ENCODE measurements around the gene MILR1. TPM values are rescaled to one million over a fixed set of nuclear protein-coding genes. Genes with fewer than 3 reads are reported as not detected.

The MILR1 gene
- total RNA-seq, 4 donors from 2014 or later: 0.79 to 8.1 (median 1.8) TPM

GRCh38 chr17:64439956-64440355 is 9.0 kb upstream of the MILR1 start:
- no peak for DNase-seq
- H3K27me3 ChIP-seq: no peaks in the 10 kb centered on the region
- no peaks in the 10 kb centered on the region for H3K36me3 ChIP-seq
- H3K4me1 ChIP-seq: peaks cover 0 to 23% (median 7%) of the 10 kb centered on the region in 3 donors
- no peak for TF ChIP-seq CTCF (IDR thresholded peaks at IDR 0.05)
- no peak for TF ChIP-seq POLR2A (IDR thresholded peaks at IDR 0.05)
- WGBS, 2 donors: 83 to 85% methylated on average over 2 of the region's 2 CpGs
- no peak overlapping the region for H3K4me3 ChIP-seq
- H3K27ac ChIP-seq: no peak overlapping the region
- H3K9me3 ChIP-seq: peaks cover 0 to 22% (median 17%) of the 10 kb centered on the region in 3 donors
- intact Hi-C loops (cut with DNase I): no loop called here

GRCh38 chr17:64441772-64442540 is 7.0 kb upstream of the MILR1 start:
- 29 to 37% methylated on average over 10 of the region's 10 CpGs for WGBS, 2 donors
- H3K36me3 ChIP-seq: no peaks in the 10 kb centered on the region
- peak overlapping the region; percentile 16 to 74 (median 41) for H3K27ac ChIP-seq
- TF ChIP-seq CTCF (IDR thresholded peaks at IDR 0.05): no peak
- TF ChIP-seq POLR2A (IDR thresholded peaks at IDR 0.05): no peak
- DNase-seq: no peak
- H3K27me3 ChIP-seq: no peaks in the 10 kb centered on the region
- intact Hi-C loops (cut with DNase I): no loop called here
- H3K9me3 ChIP-seq: peaks cover 0 to 22% (median 17%) of the 10 kb centered on the region in 3 donors
- peaks cover 0 to 23% (median 7%) of the 10 kb centered on the region in 3 donors for H3K4me1 ChIP-seq
- H3K4me3 ChIP-seq: peak overlapping the region in 1 of 4 donors; percentile 34

GRCh38 chr17:64442541-64442971 is 6.4 kb upstream of the MILR1 start:
- no peaks in the 10 kb centered on the region for H3K36me3 ChIP-seq
- H3K4me1 ChIP-seq: peaks cover 0 to 23% (median 7%) of the 10 kb centered on the region in 3 donors
- 60 to 73% methylated on average over 3 of the region's 3 CpGs for WGBS, 2 donors
- H3K27ac ChIP-seq: peak overlapping the region; percentile 16 to 74 (median 41)
- peaks cover 0 to 17% (median 16%) of the 10 kb centered on the region in 3 donors for H3K9me3 ChIP-seq
- TF ChIP-seq CTCF (IDR thresholded peaks at IDR 0.05) (no peak), POLR2A (IDR thresholded peaks at IDR 0.05) (no peak)
- no peaks in the 10 kb centered on the region for H3K27me3 ChIP-seq
- intact Hi-C loops (cut with DNase I): no loop called here
- DNase-seq: no peak
- H3K4me3 ChIP-seq: peak overlapping the region in 1 of 4 donors; percentile 34

- Histone ChIP-seq H3K4me3 (no peak overlapping the region), H3K27me3 (no peaks in the 10 kb centered on the region), H3K4me1 (peaks cover 2 to 28% (median 8%) of the 10 kb centered on the region in 3 donors), H3K9me3 (peaks cover 0 to 11% (median 9%) of the 10 kb centered on the region in 3 donors), H3K27ac (peak overlapping the region in 2 of 4 donors; percentile 57 to 74), H3K36me3 (no peaks in the 10 kb centered on the region)
- intact Hi-C loops (cut with DNase I): no loop called here
- no peak for DNase-seq
- 61 to 90% methylated on average over 5 of the region's 6 CpGs for WGBS, 2 donors
- TF ChIP-seq CTCF (IDR thresholded peaks at IDR 0.05): no peak
Observed at GRCh38 chr17:64443086-64443760, 5.7 kb upstream of the MILR1 start.

- Histone ChIP-seq H3K36me3 (no peaks in the 10 kb centered on the region), H3K27me3 (no peaks in the 10 kb centered on the region), H3K27ac (no peak overlapping the region), H3K4me1 (peaks cover 7 to 37% (median 14%) of the 10 kb centered on the region in 3 donors), H3K9me3 (no peaks in the 10 kb centered on the region), H3K4me3 (no peak overlapping the region)
- TF ChIP-seq POLR2A (IDR thresholded peaks at IDR 0.05) (no peak), CTCF (IDR thresholded peaks at IDR 0.05) (no peak)
- intact Hi-C loops (cut with DNase I): no loop called here
- DNase-seq: no peak
- 89 to 93% methylated on average over 1 of the region's 1 CpG for WGBS, 2 donors
Observed at GRCh38 chr17:64447526-64447925, 1.4 kb upstream of the MILR1 start.
